SK-N-SH treated with all-trans-retinoic acid at 6 μM for 48 hours (cell line): ENCODE measurements around the gene NPY4R2.
"Not testable (repeated sequence)": the region's sequence is repeated elsewhere in the genome, so short reads cannot be mapped to it uniquely, and the experiment has no call there.

Source experiments
- BACH2 ChIP-seq: fragments of 250-450 bp; sonication (Bioruptor Pico); IDR thresholded peaks from 2 replicates; pipeline ENCODE4 v1.9.0; 2021; ENCODE audit warnings: mild to moderate bottlenecking, borderline replicate concordance
- CREB5 ChIP-seq: fragments of 250-450 bp; sonication (Bioruptor Pico); IDR thresholded peaks from 2 replicates; pipeline ENCODE4 v1.5.1; 2020; ENCODE audit warnings: low read depth, mild to moderate bottlenecking, moderate library complexity
- CSDC2 ChIP-seq: fragments of 250-450 bp; sonication (Bioruptor Pico); IDR thresholded peaks from 2 replicates; pipeline ENCODE4 v1.5.0; 2020; ENCODE audit warnings: mild to moderate bottlenecking, moderate library complexity
- PATZ1 ChIP-seq: fragments of 250-450 bp; sonication (Bioruptor Pico); IDR thresholded peaks from 2 replicates; pipeline ENCODE4 v1.8.0; 2020; ENCODE audit warnings: mild to moderate bottlenecking, moderate library complexity, borderline replicate concordance
- TCF4 ChIP-seq: fragments of 250-450 bp; sonication (Bioruptor Pico); IDR thresholded peaks from 2 replicates; pipeline ENCODE4 v1.8.0; 2021; ENCODE audit warnings: mild to moderate bottlenecking, moderate library complexity, borderline replicate concordance
- TOX ChIP-seq: fragments of 250-450 bp; sonication (Bioruptor Pico); IDR thresholded peaks from 2 replicates; pipeline ENCODE4 v1.8.0; 2021; ENCODE audit warnings: mild to moderate bottlenecking, moderate library complexity, borderline replicate concordance
- ZFP3 ChIP-seq: fragments of 250-450 bp; sonication (Bioruptor Pico); IDR thresholded peaks from 2 replicates; pipeline ENCODE4 v1.5.0; 2020; ENCODE audit warnings: mild to moderate bottlenecking, moderate library complexity
- ZFP30 ChIP-seq: fragments of 450-650 bp; formaldehyde crosslinking; IDR thresholded peaks from 2 replicates; pipeline ENCODE4 v1.5.0; 2022; ENCODE audit warnings: mild to moderate bottlenecking, moderate library complexity
- ZNF565 ChIP-seq: fragments of 450-650 bp; formaldehyde crosslinking; conservative IDR thresholded peaks from 2 replicates; pipeline ENCODE4 v1.5.0; 2020; ENCODE audit warnings: low read depth, mild to moderate bottlenecking, moderate library complexity
- ZNF70 ChIP-seq: fragments of 450-650 bp; formaldehyde crosslinking; IDR thresholded peaks from 2 replicates; pipeline ENCODE4 v1.5.0; 2020; ENCODE audit warnings: mild to moderate bottlenecking, moderate library complexity
- ZNF8 ChIP-seq: fragments of 450-650 bp; formaldehyde crosslinking; IDR thresholded peaks from 2 replicates; pipeline ENCODE4 v1.5.0; 2020; ENCODE audit warnings: mild to moderate bottlenecking, moderate library complexity
- TF ChIP-seq, protein P1 (sequence below): fragments of 250-450 bp; sonication (Bioruptor Pico); IDR thresholded peaks from 2 replicates; pipeline ENCODE4 v1.5.1; 2021; ENCODE audit warnings: mild to moderate bottlenecking, moderate library complexity

DNA sequence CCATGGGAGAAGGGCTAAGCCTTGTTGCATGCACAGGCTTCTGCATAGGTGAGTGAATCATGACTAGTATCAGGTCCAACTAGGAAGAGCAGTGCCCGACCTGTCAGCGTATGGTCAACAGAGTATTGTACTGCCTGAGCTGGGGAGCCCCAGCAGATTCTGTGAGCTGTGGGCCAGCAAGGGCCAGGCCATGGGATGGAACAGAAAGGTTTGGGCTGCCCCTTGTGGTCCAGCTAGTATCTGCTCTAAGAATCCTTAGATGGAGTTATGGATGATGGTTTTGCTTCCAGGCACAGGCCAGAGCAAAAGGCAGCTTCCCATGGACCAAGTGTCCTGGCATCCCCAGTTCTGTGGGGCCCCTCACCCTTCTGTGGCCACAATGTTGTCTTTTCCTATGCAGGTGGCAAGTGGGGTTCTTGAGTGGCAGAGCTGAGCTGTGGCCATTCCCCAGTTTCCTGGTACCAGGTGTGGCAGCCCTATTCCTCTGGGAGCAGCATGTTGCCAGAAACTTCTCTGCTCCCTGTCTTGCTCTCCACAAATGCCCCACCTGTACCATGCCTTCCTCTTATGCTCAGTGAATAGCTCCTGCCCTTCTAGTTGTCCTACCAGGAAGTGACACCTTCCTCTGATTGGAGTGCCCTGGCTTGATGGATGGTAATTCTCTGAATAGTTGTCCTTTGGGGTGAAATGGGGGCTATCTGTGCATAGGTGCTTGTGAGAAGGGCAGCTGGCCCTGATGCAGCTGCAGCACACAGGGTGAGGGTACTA, 25.8 kb upstream of the NPY4R2 start:
- TF ChIP-seq ZNF8 (CRISPR knock-in tag); TOX; ZNF565 (CRISPR knock-in tag); CSDC2 (CRISPR knock-in tag); ZFP30 (CRISPR knock-in tag); ZFP3 (CRISPR knock-in tag); PATZ1 (CRISPR knock-in tag); TCF4 (CRISPR knock-in tag); CREB5 (CRISPR knock-in tag); ZNF70 (CRISPR knock-in tag); BACH2 (CRISPR knock-in tag): not testable (repeated sequence)
- TF ChIP-seq, protein P1, sequence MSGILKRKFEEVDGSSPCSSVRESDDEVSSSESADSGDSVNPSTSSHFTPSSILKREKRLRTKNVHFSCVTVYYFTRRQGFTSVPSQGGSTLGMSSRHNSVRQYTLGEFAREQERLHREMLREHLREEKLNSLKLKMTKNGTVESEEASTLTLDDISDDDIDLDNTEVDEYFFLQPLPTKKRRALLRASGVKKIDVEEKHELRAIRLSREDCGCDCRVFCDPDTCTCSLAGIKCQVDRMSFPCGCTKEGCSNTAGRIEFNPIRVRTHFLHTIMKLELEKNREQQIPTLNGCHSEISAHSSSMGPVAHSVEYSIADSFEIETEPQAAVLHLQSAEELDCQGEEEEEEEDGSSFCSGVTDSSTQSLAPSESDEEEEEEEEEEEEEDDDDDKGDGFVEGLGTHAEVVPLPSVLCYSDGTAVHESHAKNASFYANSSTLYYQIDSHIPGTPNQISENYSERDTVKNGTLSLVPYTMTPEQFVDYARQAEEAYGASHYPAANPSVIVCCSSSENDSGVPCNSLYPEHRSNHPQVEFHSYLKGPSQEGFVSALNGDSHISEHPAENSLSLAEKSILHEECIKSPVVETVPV (CRISPR knock-in tag): not testable (repeated sequence)
